Measurements from ENCODE around the gene NAT9.
A peak's percentile ranks its signal among the peaks of the same experiment; 100 is the strongest.

The NAT9 gene

GRCh38 chr17:74795327-74796020 lies 19.3 kb upstream of the NAT9 start:
- ATAC-seq (no peak), DNase-seq (no peak)
- Mint-ChIP-seq H3K4me1 (peaks cover 14% of the 10 kb centered on the region), H3K4me3 (no peak overlapping the region), H3K9me3 (no peaks in the 10 kb centered on the region), H3K27me3 (no peaks in the 10 kb centered on the region), H3K27ac (no peak overlapping the region)

GRCh38 chr17:74792586-74793105 lies 16.5 kb upstream of the NAT9 start:
- Mint-ChIP-seq H3K4me3 (no peak overlapping the region), H3K9me3 (no peaks in the 10 kb centered on the region), H3K27ac (no peak overlapping the region), H3K4me1 (peaks cover 21% of the 10 kb centered on the region), H3K27me3 (no peaks in the 10 kb centered on the region)
- ATAC-seq: no peak
- DNase-seq: no peak

- Mint-ChIP-seq H3K4me3 (peak overlapping the region in 1 of 2 donors; percentile 6), H3K4me1 (peaks cover 38% of the 10 kb centered on the region), H3K9me3 (no peaks in the 10 kb centered on the region), H3K27ac (peak overlapping the region in 1 of 2 donors; percentile 83), H3K27me3 (no peaks in the 10 kb centered on the region)
- ATAC-seq (no peak), DNase-seq (no peak)
Measured at GRCh38 chr17:74790161-74791058, 14.3 kb upstream of the NAT9 start.

- peak overlapping the region; percentile 24 to 28 for H3K4me3 Mint-ChIP-seq
- peak overlapping the region in 1 of 2 donors; percentile 51 for H3K27ac Mint-ChIP-seq
- DNase-seq: no peak
- no peaks in the 10 kb centered on the region for H3K27me3 Mint-ChIP-seq
- no peak for ATAC-seq
- no peaks in the 10 kb centered on the region for H3K9me3 Mint-ChIP-seq
- peaks cover 62% of the 10 kb centered on the region for H3K4me1 Mint-ChIP-seq
Measured at GRCh38 chr17:74786431-74787055, 10.4 kb upstream of the NAT9 start.

GRCh38 chr17:74785981-74786360 lies 9.8 kb upstream of the NAT9 start:
- Mint-ChIP-seq H3K4me1 (peaks cover 62% of the 10 kb centered on the region), H3K9me3 (no peaks in the 10 kb centered on the region), H3K27ac (no peak overlapping the region), H3K4me3 (peak overlapping the region in 1 of 2 donors; percentile 28), H3K27me3 (no peaks in the 10 kb centered on the region)
- no peak for DNase-seq
- ATAC-seq: no peak

- peaks cover 62% of the 10 kb centered on the region for H3K4me1 Mint-ChIP-seq
- H3K27ac Mint-ChIP-seq: peak overlapping the region; percentile 47 to 91
- H3K9me3 Mint-ChIP-seq: no peaks in the 10 kb centered on the region
- H3K4me3 Mint-ChIP-seq: peak overlapping the region; percentile 24 to 53
- ATAC-seq: peak; percentile 88
- no peaks in the 10 kb centered on the region for H3K27me3 Mint-ChIP-seq
- peak; percentile 48 to 50 for DNase-seq
Measured at GRCh38 chr17:74785096-74785980, 9.2 kb upstream of the NAT9 start.

- Mint-ChIP-seq H3K9me3 (no peaks in the 10 kb centered on the region), H3K27me3 (no peaks in the 10 kb centered on the region), H3K4me3 (no peak overlapping the region), H3K4me1 (peaks cover 66% of the 10 kb centered on the region), H3K27ac (peak overlapping the region; percentile 78 to 81)
- no peak for ATAC-seq
- no peak for DNase-seq
Measured at GRCh38 chr17:74784125-74784810, 8.1 kb upstream of the NAT9 start.

- ATAC-seq (no peak), DNase-seq (no peak)
- Mint-ChIP-seq H3K4me3 (no peak overlapping the region), H3K4me1 (peaks cover 79% of the 10 kb centered on the region), H3K27ac (no peak overlapping the region), H3K27me3 (no peaks in the 10 kb centered on the region), H3K9me3 (no peaks in the 10 kb centered on the region)
Measured at GRCh38 chr17:74782571-74782970, 6.4 kb upstream of the NAT9 start.

- Mint-ChIP-seq H3K9me3 (no peaks in the 10 kb centered on the region), H3K4me1 (peaks cover 83% of the 10 kb centered on the region), H3K27me3 (no peaks in the 10 kb centered on the region), H3K27ac (peak overlapping the region in 1 of 2 donors; percentile 56), H3K4me3 (peak overlapping the region; percentile 65 to 77)
- ATAC-seq: peak; percentile 21
- peak in 1 of 2 donors; percentile 39 for DNase-seq
Measured at GRCh38 chr17:74780443-74781238, 4.5 kb upstream of the NAT9 start.

GRCh38 chr17:74779948-74780400 lies 3.8 kb upstream of the NAT9 start:
- DNase-seq (peak; percentile 50 to 81), ATAC-seq (peak; percentile 82)
- H3K4me1 Mint-ChIP-seq: peaks cover 82% of the 10 kb centered on the region
- peak overlapping the region; percentile 65 to 77 for H3K4me3 Mint-ChIP-seq
- no peaks in the 10 kb centered on the region for H3K9me3 Mint-ChIP-seq
- H3K27ac Mint-ChIP-seq: peak overlapping the region; percentile 72 to 95
- no peaks in the 10 kb centered on the region for H3K27me3 Mint-ChIP-seq

GRCh38 chr17:74779501-74779900 lies 3.4 kb upstream of the NAT9 start:
- Mint-ChIP-seq H3K4me1 (peaks cover 77% of the 10 kb centered on the region), H3K27ac (peak overlapping the region; percentile 72 to 95), H3K4me3 (peak overlapping the region; percentile 65 to 77), H3K9me3 (no peaks in the 10 kb centered on the region), H3K27me3 (no peaks in the 10 kb centered on the region)
- DNase-seq: no peak
- ATAC-seq: peak; percentile 11

GRCh38 chr17:74778960-74779359 lies 2.8 kb upstream of the NAT9 start:
- H3K9me3 Mint-ChIP-seq: no peaks in the 10 kb centered on the region
- DNase-seq (no peak), ATAC-seq (no peak)
- peak overlapping the region in 1 of 2 donors; percentile 77 for H3K4me3 Mint-ChIP-seq
- peak overlapping the region in 1 of 2 donors; percentile 87 for H3K27ac Mint-ChIP-seq
- H3K27me3 Mint-ChIP-seq: no peaks in the 10 kb centered on the region
- H3K4me1 Mint-ChIP-seq: peaks cover 75% of the 10 kb centered on the region

- DNase-seq (no peak), ATAC-seq (no peak)
- no peaks in the 10 kb centered on the region for H3K9me3 Mint-ChIP-seq
- peak overlapping the region in 1 of 2 donors; percentile 3 for H3K4me3 Mint-ChIP-seq
- peak overlapping the region in 1 of 2 donors; percentile 22 for H3K27ac Mint-ChIP-seq
- no peaks in the 10 kb centered on the region for H3K27me3 Mint-ChIP-seq
- peaks cover 83% of the 10 kb centered on the region for H3K4me1 Mint-ChIP-seq
Measured at GRCh38 chr17:74777901-74778515, 1.9 kb upstream of the NAT9 start.
